Colonic mucosa (tissue), 4 donors: Measurements from ENCODE around the gene CACNA1D. TPM values are rescaled to one million over a fixed set of nuclear protein-coding genes. Genes with fewer than 3 reads are reported as not detected.

Experiments used
- DNase-seq: peaks from one replicate; pipeline ENCODE4 v3.0.0-alpha.2; 2020
- H3K27ac ChIP-seq: fragments of 200-600 bp; one replicate; pipeline ENCODE4 v1.8.0; 2021
- H3K27me3 ChIP-seq: fragments of 200-600 bp; one replicate; pipeline ENCODE4 v1.8.0; 2021
- H3K36me3 ChIP-seq: fragments of 200-600 bp; one replicate; pipeline ENCODE4 v1.8.0; 2021
- H3K4me1 ChIP-seq: fragments of 200-600 bp; one replicate; pipeline ENCODE4 v1.8.0; 2021; ENCODE audit warnings: mild to moderate bottlenecking
- H3K4me3 ChIP-seq: fragments of 200-600 bp; one replicate; pipeline ENCODE4 v1.8.0; 2021
- H3K9ac ChIP-seq, 2 donors: one replicate each; pipeline ENCODE4 v1.7.0; 2013; ENCODE audit warnings: control low read depth in 2 of 2, low read depth in 2 of 2, low read length in 2 of 2
- H3K9me3 ChIP-seq: fragments of 200-600 bp; one replicate; pipeline ENCODE4 v1.8.0; 2021
- intact Hi-C: fragments of 100-400 bp; cut with DNase I; formaldehyde crosslinking; loops from one replicate; pipeline ENCODE4 v1.14.1; 2022
- total RNA-seq, 2 donors: library from RNA; stranded (reverse); fragmentation: NEBNext Ultra II Directional in 1 of 2; extraction: Animal tissue kit (Norgen Biotek cat#: 25700) in 1 of 2; gene quantifications; one replicate each; pipeline ENCODE4 v1.2.1, GENCODE V29; 2021
- TF ChIP-seq, protein P1 (sequence below): fragments of 200-600 bp; IDR thresholded peaks from one replicate; pipeline ENCODE4 v1.8.0; 2022; ENCODE audit warnings: antibody characterized with exemption, mild to moderate bottlenecking
- donor health status: healthy.
- donor health status: DM: no; HTN: no; CAD: no.
- donor health status: DM: no; HTN: no; CAD: no.

Gene CACNA1D
- total RNA-seq, 2 donors from 2014 or later: 9.6 to 17.1 TPM

DNA sequence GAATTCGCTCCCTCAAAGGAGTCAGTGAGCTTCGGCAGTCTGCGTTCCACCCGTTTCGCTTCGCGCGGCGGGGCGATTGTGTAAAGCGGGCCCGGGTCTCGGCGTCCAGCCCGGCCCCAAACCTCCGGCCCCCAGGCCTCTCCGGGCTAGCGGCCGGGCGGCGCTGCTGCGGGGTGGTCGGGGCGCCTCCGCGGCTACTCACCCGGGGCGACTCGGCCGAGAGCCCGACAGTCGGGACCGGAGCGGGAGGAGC lies 351.4 kb downstream of the CACNA1D start:
- DNase-seq: no peak
- H3K4me1 ChIP-seq: peaks cover 8% of the 10 kb centered on the region
- TF ChIP-seq, protein P1, sequence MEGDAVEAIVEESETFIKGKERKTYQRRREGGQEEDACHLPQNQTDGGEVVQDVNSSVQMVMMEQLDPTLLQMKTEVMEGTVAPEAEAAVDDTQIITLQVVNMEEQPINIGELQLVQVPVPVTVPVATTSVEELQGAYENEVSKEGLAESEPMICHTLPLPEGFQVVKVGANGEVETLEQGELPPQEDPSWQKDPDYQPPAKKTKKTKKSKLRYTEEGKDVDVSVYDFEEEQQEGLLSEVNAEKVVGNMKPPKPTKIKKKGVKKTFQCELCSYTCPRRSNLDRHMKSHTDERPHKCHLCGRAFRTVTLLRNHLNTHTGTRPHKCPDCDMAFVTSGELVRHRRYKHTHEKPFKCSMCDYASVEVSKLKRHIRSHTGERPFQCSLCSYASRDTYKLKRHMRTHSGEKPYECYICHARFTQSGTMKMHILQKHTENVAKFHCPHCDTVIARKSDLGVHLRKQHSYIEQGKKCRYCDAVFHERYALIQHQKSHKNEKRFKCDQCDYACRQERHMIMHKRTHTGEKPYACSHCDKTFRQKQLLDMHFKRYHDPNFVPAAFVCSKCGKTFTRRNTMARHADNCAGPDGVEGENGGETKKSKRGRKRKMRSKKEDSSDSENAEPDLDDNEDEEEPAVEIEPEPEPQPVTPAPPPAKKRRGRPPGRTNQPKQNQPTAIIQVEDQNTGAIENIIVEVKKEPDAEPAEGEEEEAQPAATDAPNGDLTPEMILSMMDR: no peak
- H3K27ac ChIP-seq: peak overlapping the region; percentile 92
- intact Hi-C loops: no loop called here
- H3K4me3 ChIP-seq: peak overlapping the region; percentile 83
- H3K9me3 ChIP-seq: no peaks in the 10 kb centered on the region
- H3K9ac ChIP-seq: peak overlapping the region; percentile 81
- no peaks in the 10 kb centered on the region for H3K27me3 ChIP-seq
- no peaks in the 10 kb centered on the region for H3K36me3 ChIP-seq

DNA sequence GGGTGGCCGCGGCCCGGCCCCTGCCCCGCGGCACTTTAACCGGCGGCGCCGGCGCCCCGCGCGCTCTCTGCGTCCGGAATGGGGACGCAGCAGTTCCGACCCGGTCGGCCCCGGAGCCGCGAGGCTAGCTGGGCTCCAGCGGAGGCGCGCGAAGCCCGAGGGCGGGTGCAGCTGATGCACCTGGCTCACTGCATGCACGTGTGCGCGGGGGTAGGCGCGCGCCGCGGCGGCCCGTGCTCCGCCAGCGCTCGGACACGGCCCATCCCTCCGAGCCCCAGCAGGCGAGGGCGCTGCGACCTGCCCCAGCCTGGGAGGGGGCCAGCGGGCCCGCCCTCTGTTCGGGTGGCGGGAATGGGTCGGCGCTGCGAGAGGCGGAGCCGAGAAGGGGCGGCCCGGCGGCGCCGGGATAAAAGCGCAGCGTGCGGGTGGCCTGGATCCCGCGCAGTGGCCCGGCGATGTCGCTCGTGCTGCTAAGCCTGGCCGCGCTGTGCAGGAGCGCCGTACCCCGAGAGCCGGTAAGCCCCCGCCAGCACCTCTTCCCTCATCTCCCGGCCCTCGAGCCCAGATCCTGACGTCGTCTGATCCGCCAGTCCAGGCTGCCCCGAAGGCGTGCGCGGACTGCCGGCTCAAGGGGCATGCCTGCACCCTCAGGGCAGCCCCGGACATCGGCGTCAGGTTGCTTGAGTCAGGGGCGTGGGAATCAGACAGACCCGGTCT lies 351.9 kb downstream of the CACNA1D start, which contains the start of the genes CHDH and IL17RB:
TSS of gene CHDH (minus strand) at position 286 of the 717 bp plus-strand sequence. CDS start 22,411 bp downstream, outside the sequence.
TSS of gene IL17RB (plus strand) at position 435 of the 717 bp plus-strand sequence. CDS start at position 456, 21 bp downstream.
- Histone ChIP-seq H3K9me3 (no peaks in the 10 kb centered on the region), H3K27me3 (no peaks in the 10 kb centered on the region), H3K4me1 (peaks cover 8% of the 10 kb centered on the region), H3K27ac (peak within 1 kb of the TSS; percentile 92), H3K9ac (peak within 1 kb of the TSS; percentile 81), H3K4me3 (peak within 1 kb of the TSS; percentile 83), H3K36me3 (no peaks in the 10 kb centered on the region)
- intact Hi-C loops: no loop called here
- peak; percentile 86 for DNase-seq
- TF ChIP-seq, protein P1: no peak

DNA sequence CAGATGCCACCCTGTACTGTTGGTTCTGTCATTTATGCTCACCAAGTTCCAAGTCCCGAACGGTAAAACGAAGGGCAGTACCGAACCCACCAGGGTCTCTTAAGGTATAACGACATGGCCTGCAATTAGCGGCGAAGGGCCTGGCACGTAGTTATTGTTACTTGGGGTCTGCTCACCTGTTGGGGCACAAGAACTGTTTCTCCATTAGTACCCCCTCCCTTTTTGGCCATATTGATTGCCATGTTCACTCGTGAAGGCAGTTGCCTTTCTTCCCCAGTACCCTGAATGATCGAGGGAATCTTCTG lies 352.4 kb downstream of the CACNA1D start:
- no peaks in the 10 kb centered on the region for H3K36me3 ChIP-seq
- H3K4me1 ChIP-seq: peaks cover 8% of the 10 kb centered on the region
- no peaks in the 10 kb centered on the region for H3K27me3 ChIP-seq
- DNase-seq: no peak
- peak overlapping the region in 1 of 2 donors; percentile 62 for H3K9ac ChIP-seq
- H3K4me3 ChIP-seq: peak overlapping the region; percentile 83
- TF ChIP-seq, protein P1: no peak
- no peaks in the 10 kb centered on the region for H3K9me3 ChIP-seq
- intact Hi-C loops: no loop called here
- H3K27ac ChIP-seq: no peak overlapping the region

DNA sequence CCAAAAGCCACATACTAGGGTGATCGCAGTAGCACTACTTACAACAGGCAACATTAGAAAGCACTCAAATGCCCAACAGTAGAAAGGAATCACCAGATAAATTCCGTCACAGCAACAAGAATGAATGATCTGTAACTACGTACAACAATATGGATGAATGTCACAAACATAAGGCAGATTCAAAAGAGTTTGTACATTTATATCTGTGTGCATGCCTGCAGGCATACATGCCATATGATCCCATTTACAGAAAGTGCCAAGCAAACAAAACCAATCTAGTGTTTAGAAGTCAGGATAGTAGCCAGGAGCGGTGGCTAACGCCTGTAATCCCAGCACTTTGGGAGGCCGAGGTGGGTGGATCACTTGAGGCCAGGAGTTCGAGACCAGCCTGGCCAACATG lies 355.5 kb downstream of the CACNA1D start:
- Histone ChIP-seq H3K4me3 (no peak overlapping the region), H3K4me1 (no peaks in the 10 kb centered on the region), H3K9ac (no peak overlapping the region), H3K9me3 (no peaks in the 10 kb centered on the region), H3K36me3 (no peaks in the 10 kb centered on the region), H3K27ac (no peak overlapping the region), H3K27me3 (no peaks in the 10 kb centered on the region)
- no peak for DNase-seq
- TF ChIP-seq, protein P1: no peak
- intact Hi-C loops: no loop called here

DNA sequence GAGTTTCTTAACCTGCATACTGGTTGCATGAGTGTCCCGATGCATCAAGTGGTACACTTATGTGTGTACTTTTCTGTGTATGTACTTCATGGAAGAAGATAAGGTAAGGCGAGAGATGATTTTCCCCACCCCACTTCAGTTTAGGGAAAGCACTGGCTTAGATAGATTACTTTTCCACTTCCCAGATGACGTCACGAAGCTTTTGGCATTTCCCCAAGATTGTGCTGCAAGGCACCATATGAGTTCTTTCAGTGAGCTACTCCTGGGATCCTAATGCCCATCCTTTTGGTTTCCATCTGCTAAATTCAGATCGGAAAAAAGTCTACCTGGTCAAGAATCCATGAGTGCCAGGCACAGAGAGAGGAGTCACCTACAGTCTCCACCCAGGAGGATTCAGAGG lies 356.5 kb downstream of the CACNA1D start:
- TF ChIP-seq, protein P1: no peak
- Histone ChIP-seq H3K4me1 (no peaks in the 10 kb centered on the region), H3K4me3 (no peak overlapping the region), H3K27ac (no peak overlapping the region), H3K27me3 (no peaks in the 10 kb centered on the region), H3K9me3 (no peaks in the 10 kb centered on the region), H3K36me3 (no peaks in the 10 kb centered on the region), H3K9ac (no peak overlapping the region)
- intact Hi-C loops: no loop called here
- peak; percentile 50 for DNase-seq
